GM21390 (cell line): ENCODE results near the gene BAIAP2L2.
"Not testable (repeated sequence)": the region's sequence is repeated elsewhere in the genome, so short reads cannot be mapped to it uniquely, and the experiment has no call there.

Experiments
- ATAC-seq: cut with Tn5 transposase; IDR thresholded peaks from one replicate; pipeline ENCODE4 v1.9.1; 2021; ENCODE audit not compliant: unreplicated experiment

Gene BAIAP2L2

GRCh38 chr22:38129021-38129420 is 18.5 kb upstream of the BAIAP2L2 start:
- ATAC-seq, result no peak

GRCh38 chr22:38127869-38128268 is 17.4 kb upstream of the BAIAP2L2 start:
- ATAC-seq, result no peak

- ATAC-seq, result no peak
Measured at GRCh38 chr22:38126928-38127668, 16.6 kb upstream of the BAIAP2L2 start.

- ATAC-seq, result no peak
Measured at GRCh38 chr22:38125751-38126201, 15.3 kb upstream of the BAIAP2L2 start.

- no peak for ATAC-seq
Measured at GRCh38 chr22:38125038-38125610, 14.6 kb upstream of the BAIAP2L2 start.

- ATAC-seq, result no peak
Measured at GRCh38 chr22:38124236-38124974, 13.9 kb upstream of the BAIAP2L2 start.

GRCh38 chr22:38122616-38123015 is 12.1 kb upstream of the BAIAP2L2 start:
- no peak for ATAC-seq

- ATAC-seq, result no peak
Measured at GRCh38 chr22:38120359-38121110, 10.1 kb upstream of the BAIAP2L2 start.

- not testable (repeated sequence) for ATAC-seq
Measured at GRCh38 chr22:38118747-38119146, 8.3 kb upstream of the BAIAP2L2 start.

GRCh38 chr22:38118182-38118581 is 7.7 kb upstream of the BAIAP2L2 start:
- no peak for ATAC-seq

GRCh38 chr22:38117556-38117955 is 7.1 kb upstream of the BAIAP2L2 start:
- ATAC-seq, result not testable (repeated sequence)

GRCh38 chr22:38115423-38116205 is 5.1 kb upstream of the BAIAP2L2 start:
- ATAC-seq, result no peak

GRCh38 chr22:38114484-38115398 is 4.3 kb upstream of the BAIAP2L2 start:
- ATAC-seq, result no peak

- ATAC-seq, result no peak
Measured at GRCh38 chr22:38112381-38112780, 1.9 kb upstream of the BAIAP2L2 start.

GRCh38 chr22:38111925-38112355 is 1.5 kb upstream of the BAIAP2L2 start:
- no peak for ATAC-seq

- ATAC-seq, result no peak
Measured at GRCh38 chr22:38110863-38111852, 674 bp upstream of the BAIAP2L2 start.

- ATAC-seq, result no peak
Measured at GRCh38 chr22:38109371-38110001, 998 bp downstream of the BAIAP2L2 start.
